T-helper 2 cell treated with Interferon-gamma antibody and Interleukin-4, amounts not matched to agents 5 μg/mL and 100 μg/mL, for 36 hours (primary cell): Measurements from ENCODE around the gene POFUT2.

Source experiments
- DNase-seq: peaks from one replicate; pipeline ENCODE4 v3.0.0; 2021; ENCODE audit warnings: low spot score
- H3K27ac Mint-ChIP-seq: one replicate; pipeline ENCODE4 v1.8.0; 2021; ENCODE audit warnings: mild to moderate bottlenecking, mixed read lengths
- H3K27me3 Mint-ChIP-seq: one replicate; pipeline ENCODE4 v1.8.0; 2021; ENCODE audit warnings: low read depth, mixed read lengths
- H3K36me3 Mint-ChIP-seq: one replicate; pipeline ENCODE4 v1.8.0; 2021; ENCODE audit warnings: low read depth, mixed read lengths
- H3K4me1 Mint-ChIP-seq: one replicate; pipeline ENCODE4 v1.8.0; 2021; ENCODE audit warnings: low read depth, mixed read lengths
- H3K4me3 Mint-ChIP-seq: one replicate; pipeline ENCODE4 v1.8.0; 2022; ENCODE audit warnings: mild to moderate bottlenecking, moderate library complexity, mixed read lengths
- H3K9me3 Mint-ChIP-seq: one replicate; pipeline ENCODE4 v1.8.0; 2021; ENCODE audit warnings: mixed read lengths

POFUT2 gene

GRCh38 chr21:45287438-45288391, at the start of gene POFUT2:
Gene POFUT2, minus strand, starts transcription at chr21:45287895. Its CDS starts 24 bp downstream, at chr21:45287871.
- Mint-ChIP-seq H3K27me3 (peaks cover 2% of the 10 kb centered on the region), H3K4me1 (peaks cover 8% of the 10 kb centered on the region), H3K36me3 (peaks cover 8% of the 10 kb centered on the region), H3K27ac (peak within 1 kb of the TSS; percentile 86), H3K4me3 (peak within 1 kb of the TSS; percentile 77), H3K9me3 (no peaks in the 10 kb centered on the region)
- peak; percentile 96 for DNase-seq

- Mint-ChIP-seq H3K4me1 (no peaks in the 10 kb centered on the region), H3K4me3 (no peak overlapping the region), H3K9me3 (no peaks in the 10 kb centered on the region), H3K27ac (no peak overlapping the region), H3K36me3 (no peaks in the 10 kb centered on the region), H3K27me3 (peaks cover 7% of the 10 kb centered on the region)
- no peak for DNase-seq
These were observed 49.2 kb upstream of the POFUT2 start for GRCh38 chr21:45336870-45337269.

DNA sequence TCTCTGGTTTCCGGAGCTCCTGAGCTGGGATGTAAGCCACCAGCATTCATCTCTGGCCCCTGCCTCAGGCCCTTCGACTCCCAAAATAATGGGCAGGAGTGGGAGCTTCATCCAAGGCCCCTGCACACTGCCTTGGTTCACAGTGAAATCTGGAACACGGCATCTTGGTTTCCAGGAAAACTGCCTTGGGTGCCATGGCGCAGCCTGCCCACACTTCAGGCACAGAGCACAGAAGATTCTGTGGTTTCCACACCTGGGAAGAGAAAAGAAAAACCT, 48.8 kb upstream of the POFUT2 start:
- peaks cover 3% of the 10 kb centered on the region for H3K27me3 Mint-ChIP-seq
- H3K9me3 Mint-ChIP-seq = no peaks in the 10 kb centered on the region
- no peak overlapping the region for H3K4me3 Mint-ChIP-seq
- H3K27ac Mint-ChIP-seq = no peak overlapping the region
- DNase-seq = no peak
- H3K4me1 Mint-ChIP-seq = no peaks in the 10 kb centered on the region
- H3K36me3 Mint-ChIP-seq = no peaks in the 10 kb centered on the region

DNA sequence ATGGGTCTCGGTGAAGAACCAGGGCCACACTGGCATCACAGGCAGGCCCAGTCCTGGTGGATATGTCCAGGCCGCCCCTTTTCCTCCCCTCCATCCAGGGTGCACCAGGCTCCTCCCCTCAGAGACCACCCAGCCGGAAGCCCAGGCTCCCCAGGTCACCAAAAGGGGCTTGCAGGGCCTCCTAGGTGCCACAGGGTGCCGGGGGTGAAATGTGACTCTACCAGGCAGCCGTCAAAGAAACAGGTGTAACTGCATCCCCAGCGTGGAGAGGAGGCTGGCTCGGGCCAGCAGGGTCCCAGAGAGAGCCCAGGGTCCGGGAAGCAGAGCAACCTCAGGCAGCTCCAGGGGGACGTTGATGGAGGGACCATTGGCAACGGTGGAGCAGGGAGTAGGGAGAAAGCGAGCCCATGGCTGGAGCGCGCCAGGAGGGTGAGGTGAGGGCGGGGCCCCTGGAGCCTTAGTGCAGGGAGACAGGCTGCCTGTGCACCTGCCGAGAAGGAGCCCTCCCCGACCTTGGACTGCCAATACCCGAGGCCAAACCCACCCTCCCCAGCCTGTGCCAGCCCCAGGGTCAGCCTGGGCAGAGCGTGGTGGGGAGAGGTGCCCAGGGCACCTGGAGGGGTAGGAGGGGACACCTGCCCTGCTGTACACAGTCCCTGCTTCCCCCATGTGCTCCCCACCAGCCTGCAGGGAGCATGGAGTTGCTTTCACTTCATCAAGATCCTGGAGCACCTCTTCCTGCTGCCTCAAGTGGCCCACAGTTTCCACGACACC, 48.3 kb upstream of the POFUT2 start:
- no peaks in the 10 kb centered on the region for H3K4me1 Mint-ChIP-seq
- H3K9me3 Mint-ChIP-seq = no peaks in the 10 kb centered on the region
- DNase-seq = no peak
- no peaks in the 10 kb centered on the region for H3K36me3 Mint-ChIP-seq
- H3K27me3 Mint-ChIP-seq = peaks cover 3% of the 10 kb centered on the region
- H3K4me3 Mint-ChIP-seq = no peak overlapping the region
- no peak overlapping the region for H3K27ac Mint-ChIP-seq

DNA sequence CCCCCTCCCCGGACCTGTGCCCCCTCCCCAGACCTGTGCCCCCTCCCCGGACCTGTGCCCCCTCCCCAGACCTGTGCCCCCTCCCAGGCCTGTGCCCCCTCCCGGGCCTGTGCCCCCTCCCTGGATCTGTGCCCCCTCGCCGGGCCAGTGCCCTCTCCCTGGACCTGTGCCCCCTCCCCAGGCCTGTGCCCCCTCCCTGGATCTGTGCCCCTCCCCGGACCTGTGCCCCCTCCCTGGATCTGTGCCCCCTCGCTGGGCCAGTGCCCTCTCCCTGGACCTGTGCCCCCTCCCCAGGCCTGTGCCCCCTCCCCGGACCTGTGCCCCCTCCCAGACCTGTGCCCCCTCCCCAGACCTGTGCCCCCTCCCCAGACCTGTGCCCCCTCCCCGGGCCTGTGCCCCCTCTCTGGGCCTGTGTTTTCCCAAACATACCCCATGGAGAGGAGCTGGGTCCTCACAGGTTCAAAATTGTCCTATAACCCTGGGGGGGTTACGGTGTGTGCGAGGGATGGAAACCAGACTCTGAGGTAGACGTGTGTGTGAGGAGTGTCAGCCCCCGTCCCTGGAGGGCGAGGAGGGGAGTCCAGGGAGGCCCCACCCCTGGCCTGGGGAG, 47.6 kb upstream of the POFUT2 start:
- Mint-ChIP-seq H3K4me3 (no peak overlapping the region), H3K9me3 (no peaks in the 10 kb centered on the region), H3K27me3 (peaks cover 3% of the 10 kb centered on the region), H3K4me1 (no peaks in the 10 kb centered on the region), H3K36me3 (no peaks in the 10 kb centered on the region), H3K27ac (no peak overlapping the region)
- no peak for DNase-seq

- Mint-ChIP-seq H3K36me3 (no peaks in the 10 kb centered on the region), H3K4me1 (no peaks in the 10 kb centered on the region), H3K9me3 (no peaks in the 10 kb centered on the region), H3K27me3 (peaks cover 3% of the 10 kb centered on the region), H3K27ac (no peak overlapping the region), H3K4me3 (no peak overlapping the region)
- DNase-seq = no peak
These were observed 46.9 kb upstream of the POFUT2 start for GRCh38 chr21:45334591-45335081.

- no peaks in the 10 kb centered on the region for H3K4me1 Mint-ChIP-seq
- no peaks in the 10 kb centered on the region for H3K9me3 Mint-ChIP-seq
- no peak overlapping the region for H3K4me3 Mint-ChIP-seq
- no peaks in the 10 kb centered on the region for H3K36me3 Mint-ChIP-seq
- H3K27ac Mint-ChIP-seq = no peak overlapping the region
- H3K27me3 Mint-ChIP-seq = peaks cover 3% of the 10 kb centered on the region
- DNase-seq = no peak
These were observed 46.4 kb upstream of the POFUT2 start for GRCh38 chr21:45334134-45334533.

GRCh38 chr21:45333583-45334121, 46.0 kb upstream of the POFUT2 start:
- no peaks in the 10 kb centered on the region for H3K36me3 Mint-ChIP-seq
- no peak overlapping the region for H3K27ac Mint-ChIP-seq
- H3K4me3 Mint-ChIP-seq = no peak overlapping the region
- no peaks in the 10 kb centered on the region for H3K4me1 Mint-ChIP-seq
- peaks cover 3% of the 10 kb centered on the region for H3K27me3 Mint-ChIP-seq
- no peak for DNase-seq
- no peaks in the 10 kb centered on the region for H3K9me3 Mint-ChIP-seq

- no peak overlapping the region for H3K27ac Mint-ChIP-seq
- H3K4me3 Mint-ChIP-seq = no peak overlapping the region
- H3K27me3 Mint-ChIP-seq = no peaks in the 10 kb centered on the region
- H3K9me3 Mint-ChIP-seq = no peaks in the 10 kb centered on the region
- H3K36me3 Mint-ChIP-seq = no peaks in the 10 kb centered on the region
- DNase-seq = no peak
- no peaks in the 10 kb centered on the region for H3K4me1 Mint-ChIP-seq
These were observed 45.4 kb upstream of the POFUT2 start for GRCh38 chr21:45332981-45333582.

DNA sequence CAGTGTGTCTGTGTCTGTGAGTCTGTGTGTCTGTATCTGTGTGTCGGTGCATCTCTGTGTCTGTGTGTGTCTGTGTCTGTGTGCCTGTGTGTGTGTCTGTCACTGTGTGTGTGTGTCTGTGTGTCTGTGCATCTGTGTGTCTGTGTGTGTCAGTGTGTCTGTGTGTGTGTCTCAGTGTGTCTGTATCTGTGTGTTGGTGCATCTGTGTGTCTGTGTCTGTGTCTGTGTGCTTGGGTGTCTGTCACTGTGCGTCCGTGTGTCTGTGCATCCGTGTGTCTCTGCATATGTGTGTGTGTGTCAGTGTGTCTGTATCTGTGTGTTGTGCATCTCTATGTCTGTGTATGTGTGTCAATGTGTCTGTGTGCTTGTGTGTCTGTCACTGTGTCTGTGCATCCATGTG, 44.7 kb upstream of the POFUT2 start:
- H3K36me3 Mint-ChIP-seq = no peaks in the 10 kb centered on the region
- no peak overlapping the region for H3K4me3 Mint-ChIP-seq
- no peaks in the 10 kb centered on the region for H3K9me3 Mint-ChIP-seq
- no peak for DNase-seq
- no peak overlapping the region for H3K27ac Mint-ChIP-seq
- no peaks in the 10 kb centered on the region for H3K4me1 Mint-ChIP-seq
- H3K27me3 Mint-ChIP-seq = no peaks in the 10 kb centered on the region

DNA sequence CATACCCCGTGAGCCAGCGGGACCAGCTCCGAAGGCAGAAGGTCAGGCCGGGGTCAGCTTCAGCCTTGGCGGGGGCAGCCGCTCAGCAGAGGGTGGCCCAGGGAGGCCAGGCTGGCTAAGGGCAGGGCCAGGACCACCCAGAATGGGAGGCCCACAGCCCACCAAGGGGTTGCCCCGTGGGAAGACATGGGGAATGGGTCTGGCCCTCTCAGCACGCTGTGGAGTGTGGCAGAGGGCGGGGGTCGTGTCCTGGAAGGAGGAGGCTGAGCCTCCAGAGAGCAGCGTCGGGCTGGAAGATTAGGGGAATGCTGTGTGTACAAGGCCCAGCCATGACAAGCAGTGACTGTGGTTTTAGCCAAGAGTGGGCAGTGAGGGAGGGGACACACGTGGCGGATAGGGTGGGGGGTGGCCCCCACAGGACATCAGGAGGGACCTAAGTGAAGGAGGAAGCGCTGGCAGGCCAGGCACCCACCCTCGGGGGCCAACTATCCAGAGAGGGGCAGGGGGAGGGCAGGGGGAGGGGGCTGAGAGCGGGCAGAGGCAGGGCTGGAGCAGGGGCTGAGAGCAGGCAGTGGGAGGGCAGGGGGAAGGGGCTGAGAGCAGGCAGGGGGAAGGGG, 43.9 kb upstream of the POFUT2 start:
- Mint-ChIP-seq H3K9me3 (no peaks in the 10 kb centered on the region), H3K4me3 (no peak overlapping the region), H3K27me3 (no peaks in the 10 kb centered on the region), H3K4me1 (no peaks in the 10 kb centered on the region), H3K36me3 (no peaks in the 10 kb centered on the region), H3K27ac (no peak overlapping the region)
- DNase-seq = no peak

DNA sequence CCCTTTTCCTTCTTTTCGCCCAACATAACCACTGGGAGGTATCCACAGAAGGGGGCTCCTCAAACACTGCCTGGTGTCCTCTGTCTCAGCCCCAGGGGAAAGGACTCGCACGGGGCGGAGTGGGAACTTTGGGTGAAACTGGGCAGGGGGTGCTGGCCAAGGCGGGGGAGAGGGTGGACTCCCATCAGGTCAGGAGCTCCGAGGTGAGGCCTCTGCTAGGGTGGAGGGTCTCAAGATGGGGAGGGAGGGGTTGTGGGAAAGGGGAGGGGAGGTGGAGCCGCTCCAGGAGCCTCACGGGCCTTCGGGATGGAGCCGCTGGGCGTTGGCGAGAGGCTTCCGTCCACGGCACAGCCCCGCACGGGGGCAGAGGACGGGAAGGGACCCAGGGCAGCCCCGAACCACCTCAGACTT, 43.2 kb upstream of the POFUT2 start:
- no peaks in the 10 kb centered on the region for H3K27me3 Mint-ChIP-seq
- H3K36me3 Mint-ChIP-seq = no peaks in the 10 kb centered on the region
- no peak overlapping the region for H3K27ac Mint-ChIP-seq
- H3K4me1 Mint-ChIP-seq = no peaks in the 10 kb centered on the region
- no peak overlapping the region for H3K4me3 Mint-ChIP-seq
- DNase-seq = no peak
- no peaks in the 10 kb centered on the region for H3K9me3 Mint-ChIP-seq

DNA sequence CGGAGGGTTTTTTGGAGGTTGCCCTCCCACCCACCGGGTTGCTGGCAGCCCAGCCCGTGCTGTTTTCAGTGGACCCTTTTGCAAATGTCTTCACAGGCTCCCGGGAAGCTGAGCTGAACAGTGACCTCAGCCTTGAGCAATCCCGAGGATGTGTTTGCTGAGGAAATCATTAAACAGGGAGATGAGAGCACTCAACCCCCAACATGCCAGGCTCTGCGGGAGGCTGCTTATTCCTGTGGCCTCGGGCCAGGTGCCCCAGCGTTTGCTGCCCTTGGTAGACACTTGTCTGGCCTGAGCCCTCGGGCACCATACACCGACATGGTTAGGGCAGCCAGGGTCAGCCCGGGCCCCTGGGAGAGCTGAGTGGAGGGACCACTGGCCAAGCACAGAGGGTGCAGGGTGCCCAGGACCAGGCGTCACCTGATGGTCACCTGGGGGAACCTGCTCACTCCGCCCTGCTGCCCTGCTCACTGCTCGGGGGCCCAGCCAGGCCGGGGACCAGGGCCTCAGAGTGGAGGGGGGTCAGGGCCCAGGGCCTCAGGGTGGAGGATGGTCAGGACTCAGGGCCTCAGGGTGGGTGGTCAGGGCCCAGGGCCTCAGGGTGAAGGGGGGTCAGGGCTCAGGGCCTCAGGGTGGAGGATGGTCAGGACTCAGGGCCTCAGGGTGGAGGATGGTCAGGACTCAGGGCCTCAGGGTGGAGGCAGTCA, 42.5 kb upstream of the POFUT2 start:
- Mint-ChIP-seq H3K27me3 (no peaks in the 10 kb centered on the region), H3K36me3 (no peaks in the 10 kb centered on the region), H3K27ac (no peak overlapping the region), H3K4me3 (no peak overlapping the region), H3K4me1 (no peaks in the 10 kb centered on the region), H3K9me3 (no peaks in the 10 kb centered on the region)
- DNase-seq = no peak
